Measurements from ENCODE around the gene TASL.
"Not testable (repeated sequence)": the region's sequence is repeated elsewhere in the genome, so short reads cannot be mapped to it uniquely, and the experiment has no call there.

TASL gene

DNA sequence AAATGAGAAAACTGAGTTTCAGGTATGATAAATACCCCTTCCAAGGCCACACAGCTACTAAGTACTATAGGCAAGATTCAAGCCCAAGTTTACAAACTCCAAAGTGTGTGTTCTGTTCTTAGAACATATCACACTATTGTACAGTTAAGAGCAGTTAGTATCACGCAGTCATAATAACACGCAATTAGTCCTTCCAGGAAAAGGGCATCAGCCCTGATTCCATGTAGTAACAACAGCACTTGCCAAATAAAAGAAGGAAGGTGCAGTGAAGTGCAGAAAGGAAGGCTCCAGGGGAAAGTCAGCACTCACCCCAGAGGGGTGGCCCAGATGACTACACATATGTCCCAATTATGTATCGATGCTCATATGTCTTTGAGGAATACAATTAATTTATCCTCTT lies 4.4 kb downstream of the TASL start:
- DNase-seq = no peak

DNA sequence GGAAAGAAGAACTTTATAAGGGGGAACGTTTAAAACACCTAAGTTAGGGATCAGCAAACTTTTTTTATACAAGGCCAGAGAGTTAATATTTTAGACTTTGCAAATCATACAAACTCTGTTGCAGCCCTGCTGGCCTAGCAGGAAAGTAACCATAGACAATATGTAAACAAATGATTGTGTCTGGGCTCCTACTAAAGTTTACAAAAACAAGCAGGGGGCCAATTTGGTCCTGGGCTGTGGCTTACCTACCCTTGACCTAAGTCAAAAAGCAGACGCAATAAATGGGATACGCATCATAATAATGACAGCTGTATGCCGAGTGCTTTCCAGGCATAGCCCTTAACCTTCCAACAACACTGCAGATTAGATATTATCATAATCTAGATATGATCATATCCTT lies 4.9 kb downstream of the TASL start:
- no peak for DNase-seq

DNA sequence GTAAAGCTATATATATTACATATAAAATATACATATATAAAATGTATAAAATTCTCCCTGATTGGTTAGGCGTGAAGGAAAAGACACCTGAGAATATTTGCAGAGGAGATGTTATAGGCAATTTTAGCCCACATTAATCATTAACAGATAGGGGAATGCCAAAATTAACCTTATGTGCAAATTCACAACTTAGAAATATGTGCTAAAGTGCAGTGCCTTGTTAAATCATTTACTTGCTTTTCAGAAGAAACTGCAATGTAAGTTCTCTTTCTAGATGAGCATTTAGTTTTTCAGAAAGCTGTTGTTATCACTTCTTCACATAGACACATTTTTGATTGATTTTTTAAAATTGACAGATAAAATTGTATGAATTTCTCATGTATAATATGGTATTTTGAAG lies 5.6 kb downstream of the TASL start:
- DNase-seq = no peak

DNA sequence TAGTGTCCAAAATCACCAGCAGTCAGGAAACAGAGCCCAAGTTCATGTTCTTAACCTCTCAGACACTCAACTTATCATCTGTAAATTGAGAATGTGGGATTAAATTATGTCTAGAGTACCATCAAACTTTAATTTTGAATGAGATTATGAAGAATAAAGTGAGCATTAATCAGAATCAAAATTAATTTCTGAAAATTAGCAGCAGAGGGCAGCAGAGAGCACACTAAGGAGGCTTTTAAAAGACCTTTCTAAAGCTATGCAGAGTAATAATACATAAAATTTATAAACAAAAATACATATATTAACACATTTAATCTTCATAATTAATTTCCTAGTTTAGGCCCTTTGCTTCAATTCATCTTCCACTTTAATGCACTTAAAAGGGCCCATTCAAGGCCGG lies 7.1 kb downstream of the TASL start:
- DNase-seq = no peak

DNA sequence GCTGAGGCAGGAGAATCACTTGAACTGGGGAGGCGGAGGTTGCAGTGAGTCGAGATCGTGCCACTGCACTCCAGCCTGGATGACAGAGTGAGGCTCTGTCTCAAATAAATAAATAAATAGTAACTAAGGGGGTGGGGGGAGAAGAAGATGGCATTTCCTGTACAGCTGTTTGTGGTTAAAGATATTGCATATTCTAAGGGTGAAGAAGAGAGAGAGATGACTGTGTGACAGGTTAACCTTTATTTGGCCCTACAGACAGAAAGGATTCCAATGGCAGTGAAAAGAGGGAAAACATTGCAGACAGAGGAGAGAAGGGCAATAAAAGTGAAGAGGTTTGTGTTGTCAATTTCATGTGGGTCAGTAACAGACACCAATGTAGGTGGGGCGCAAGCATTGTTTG lies 9.4 kb downstream of the TASL start:
- DNase-seq = no peak

DNA sequence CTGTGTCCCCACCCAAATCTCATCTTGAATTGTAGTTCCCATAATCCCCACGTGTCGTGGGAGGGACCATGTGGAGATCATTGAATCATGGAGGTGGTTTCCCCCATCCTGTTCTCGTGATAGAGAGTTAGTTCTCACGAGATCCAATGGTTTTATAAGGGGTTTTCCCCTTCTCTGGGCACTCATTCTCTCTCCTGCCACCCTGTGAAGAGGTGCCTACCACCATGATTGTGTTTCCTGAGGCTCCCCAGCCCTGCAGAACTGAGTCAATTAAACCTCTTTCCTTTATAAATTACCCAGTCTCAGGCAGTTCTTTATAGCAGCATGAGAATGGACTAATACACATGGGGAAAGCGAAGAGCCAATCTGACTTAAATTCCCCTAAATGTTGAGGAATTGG lies 14.5 kb downstream of the TASL start:
- not testable (repeated sequence) for DNase-seq

DNA sequence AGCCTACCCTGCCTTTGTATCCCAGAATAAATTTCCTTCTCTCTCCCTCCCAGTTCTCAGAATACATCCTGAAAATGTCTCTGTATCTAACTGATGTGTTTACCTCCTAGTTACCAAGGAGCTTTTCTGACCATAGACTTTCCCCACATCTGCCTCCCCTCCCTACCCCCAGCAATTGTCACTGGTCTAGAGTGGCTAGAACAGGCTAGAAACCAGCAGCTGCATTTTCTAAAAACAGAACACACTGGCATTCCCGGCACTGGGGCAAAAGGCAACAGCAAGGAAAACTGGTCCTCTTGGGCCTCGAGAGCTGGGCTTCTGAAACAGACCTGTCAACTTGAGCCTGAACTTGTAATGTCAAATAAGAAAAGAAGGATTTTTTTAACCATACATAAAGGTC lies 16.4 kb downstream of the TASL start:
- DNase-seq = no peak

DNA sequence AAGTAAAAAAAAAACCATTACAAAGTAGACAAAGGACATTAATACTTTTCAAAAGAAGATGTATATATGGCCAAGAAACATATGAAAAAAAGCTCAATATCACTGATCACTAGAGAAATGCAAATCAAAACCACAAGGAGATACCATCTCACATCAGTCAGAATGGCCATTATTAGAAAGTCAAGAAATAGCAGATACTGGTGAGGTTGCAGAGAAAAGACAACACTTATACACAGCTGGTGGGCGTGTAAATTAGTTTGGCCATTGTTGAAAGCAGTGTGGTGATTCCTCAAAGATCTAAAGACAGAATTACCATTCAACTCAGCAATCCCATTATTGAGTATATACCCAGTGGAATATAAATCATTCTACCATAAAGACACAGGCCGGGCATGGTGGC lies 39.3 kb downstream of the TASL start:
- DNase-seq = no peak

DNA sequence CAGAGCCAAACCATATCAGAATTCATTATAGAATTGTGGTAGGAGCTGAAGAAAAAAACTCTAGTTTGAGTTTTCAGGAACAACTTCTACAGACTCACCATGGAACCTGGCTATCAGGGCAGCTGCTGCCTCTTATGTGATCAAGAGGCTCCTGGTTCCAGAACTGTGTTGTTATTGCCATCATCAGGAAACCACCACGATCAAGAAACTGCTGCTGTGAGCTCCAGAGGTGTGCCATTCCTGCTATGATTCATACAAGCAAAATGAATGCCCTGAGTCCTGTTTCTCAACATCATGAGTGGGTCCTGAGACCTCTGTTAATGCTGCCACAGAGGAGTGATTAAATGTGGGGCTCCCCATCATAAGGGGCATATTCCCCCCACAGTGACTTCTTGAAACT lies 43.7 kb downstream of the TASL start:
- no peak for DNase-seq

DNA sequence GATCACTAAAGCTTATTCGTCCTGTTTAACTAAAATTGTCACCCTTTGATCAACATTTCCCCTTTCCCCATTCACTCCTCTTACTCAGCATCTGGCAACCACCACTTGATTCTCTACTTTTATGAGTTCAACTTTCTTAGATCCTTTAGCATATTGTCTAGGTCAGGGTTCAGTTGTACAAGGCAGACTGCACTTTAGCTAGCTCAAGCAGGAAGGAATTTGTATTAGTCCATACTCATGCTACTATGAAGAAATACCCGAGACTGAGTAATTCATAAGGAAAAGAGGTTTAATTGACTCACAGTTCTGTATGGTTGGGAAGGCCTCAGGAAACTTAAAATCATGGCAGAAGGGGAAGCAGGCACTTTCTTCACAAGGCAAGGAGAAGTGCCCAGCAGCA lies 44.3 kb downstream of the TASL start:
- no peak for DNase-seq

DNA sequence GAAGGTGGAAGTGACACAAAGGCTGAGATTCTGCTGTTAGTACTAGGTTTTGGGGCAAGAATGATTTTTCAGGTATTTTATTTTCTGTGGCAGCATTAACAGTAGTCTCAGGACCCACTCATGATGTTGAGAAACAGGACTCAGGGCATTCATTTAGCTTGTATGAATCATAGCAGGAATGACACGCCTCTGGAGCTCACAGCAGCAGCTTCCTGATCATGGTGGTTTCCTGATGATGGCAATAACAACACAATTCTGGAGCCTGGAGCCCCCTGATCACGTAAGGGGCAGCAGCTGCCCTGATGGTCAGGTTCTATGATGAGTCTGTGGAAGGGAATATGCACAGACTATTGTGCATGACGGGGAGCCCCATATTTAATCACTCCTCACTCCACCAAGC lies 47.0 kb downstream of the TASL start:
- DNase-seq = no peak

DNA sequence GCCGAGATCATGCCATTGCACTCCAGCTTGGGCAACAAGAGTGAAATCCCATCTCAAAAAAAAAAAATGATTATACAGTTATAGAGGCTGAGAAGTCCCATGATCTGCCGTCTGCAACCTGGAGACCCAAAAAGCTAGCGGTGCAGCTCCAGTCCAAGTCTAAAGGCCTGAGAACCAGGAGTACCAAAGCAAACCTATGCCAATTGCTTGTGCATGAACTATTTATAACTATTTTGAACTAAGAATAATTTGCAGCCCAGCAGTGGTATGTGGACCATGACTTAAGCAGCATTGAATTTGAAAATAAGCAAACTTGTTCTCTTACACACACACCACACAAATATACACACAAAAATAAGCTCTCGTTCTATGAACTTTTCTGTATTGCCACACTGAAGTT lies 51.8 kb downstream of the TASL start:
- no peak for DNase-seq

DNA sequence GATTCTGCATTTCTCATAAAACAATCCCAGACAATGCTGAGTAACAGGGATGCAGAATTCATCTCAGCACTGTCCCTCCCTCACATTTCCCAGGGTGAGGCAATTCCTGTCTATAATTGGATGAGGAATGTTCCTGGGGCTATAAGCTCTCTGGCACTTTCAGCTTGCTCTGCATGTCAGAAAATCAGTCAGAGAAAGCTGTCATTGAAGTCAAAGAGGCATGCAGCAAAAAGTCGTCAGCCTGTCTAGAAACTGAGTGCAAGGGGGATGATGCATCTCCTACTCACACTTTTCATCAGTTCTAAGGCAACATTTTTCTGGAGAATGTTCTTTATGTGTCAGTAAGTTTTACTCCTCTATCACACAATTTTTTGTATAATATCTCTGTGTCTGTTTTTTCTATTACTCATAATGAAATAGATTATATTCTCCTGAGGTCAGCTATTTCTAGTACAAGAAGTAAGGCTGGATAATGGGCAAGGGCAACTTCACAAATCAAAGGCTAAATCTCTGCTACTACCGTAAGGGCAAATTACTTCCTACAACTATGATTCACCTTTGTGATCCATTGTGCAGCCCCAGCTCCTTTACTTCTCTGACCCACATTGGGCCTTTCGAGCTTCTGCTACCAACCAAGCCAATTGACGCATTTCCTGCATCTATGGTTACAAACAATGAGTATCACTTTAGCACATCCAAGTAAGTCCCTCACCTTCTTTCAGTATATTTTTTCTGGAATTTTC lies 56.0 kb downstream of the TASL start:
- no peak for DNase-seq

DNA sequence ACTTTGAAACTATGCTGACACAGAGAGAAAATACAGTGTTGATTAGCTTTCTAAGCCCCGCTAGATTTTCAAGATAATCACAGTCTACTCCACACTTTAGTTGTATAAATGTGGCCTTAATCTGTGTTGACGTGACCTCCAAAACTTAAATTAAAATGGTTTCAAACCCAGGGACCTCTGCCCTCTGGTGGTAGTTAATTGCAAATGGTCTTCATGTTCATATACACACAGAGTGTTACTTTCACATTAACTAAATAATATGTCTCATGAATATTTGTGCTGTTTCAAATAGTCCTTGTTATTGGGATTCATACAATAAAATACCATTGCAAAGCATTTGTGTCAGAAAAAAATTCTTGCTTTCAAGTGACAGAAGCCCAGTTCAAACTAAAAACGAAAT lies 64.3 kb downstream of the TASL start:
- no peak for DNase-seq
